K562 (cell line): Measurements from ENCODE around the gene UQCC2. TPM values are rescaled to one million over a fixed set of nuclear protein-coding genes. Genes with fewer than 3 reads are reported as not detected.
A peak's percentile ranks its signal among the peaks of the same experiment; 100 is the strongest.

Experiments
- ATF1 ChIP-seq, 2 experiments: fragments of 450-650 bp in 1 of 2; IDR thresholded peaks; 2 replicates each; pipeline ENCODE4 v1.6.1; 2016; ENCODE audit warnings: missing compliant biosample characterization in 1 of 2, missing genetic modification characterization in 1 of 2
- GABPB2 ChIP-seq: fragments of 250-450 bp; sonication (Bioruptor Pico); conservative IDR thresholded peaks from 2 replicates; pipeline ENCODE4 v1.5.1; 2021; ENCODE audit warnings: mild to moderate bottlenecking
- JUN ChIP-seq, 2 experiments: sonication (generic) in 1 of 2; formaldehyde crosslinking in 1 of 2; IDR thresholded peaks; 2 replicates each; pipeline versions ENCODE4 v1.6.1 to v1.8.0; 2012 to 2022; ENCODE audit warnings: borderline replicate concordance in 2 of 2, mild to moderate bottlenecking in 2 of 2, improper control_type of control experiment in 1 of 2, low read depth in 1 of 2, low read length in 1 of 2, missing genetic modification reagents in 1 of 2
- SAP30 ChIP-seq: fragments of 200-600 bp; sonication (generic); IDR thresholded peaks from 2 replicates; pipeline ENCODE4 v1.6.1; 2012; ENCODE audit warnings: borderline replicate concordance, low read depth, mild to moderate bottlenecking, moderate library complexity, low read length, control low read depth, inconsistent platforms; ENCODE audit not compliant: insufficient read depth, poor library complexity, severe bottlenecking
- SMC3 ChIP-seq: conservative IDR thresholded peaks from 2 replicates; pipeline ENCODE4 v1.6.1; 2011; ENCODE audit warnings: low read depth, low read length, improper control_type of control experiment; ENCODE audit not compliant: insufficient read depth
- THRAP3 ChIP-seq: fragments of 450-650 bp; IDR thresholded peaks from 2 replicates; pipeline ENCODE4 v1.6.1; 2016; ENCODE audit warnings: mild to moderate bottlenecking, inconsistent platforms, borderline replicate concordance
- ZNF263 ChIP-seq: sonication (generic); formaldehyde crosslinking; IDR thresholded peaks from 2 replicates; pipeline ENCODE4 v1.8.0; 2022; ENCODE audit warnings: mild to moderate bottlenecking, missing genetic modification reagents, borderline replicate concordance
- polyA plus RNA-seq, 8 experiments: library from polyadenylated mRNA; depleted of rRNA in 4 of 8; stranded (reverse) in 5 of 8; unstranded in 3 of 8; fragments of >200 nt; fragmentation: Nextera tagmentation in 2 of 8; fragmentation: Illumina TruSeq in 1 of 8; extraction: Ambion mirVana in 2 of 8; extraction: Trizol in 1 of 8; gene quantifications; 2 replicates each; pipeline versions ENCODE4 v1.2.1 to v1.2.3, GENCODE V29; 2011 to 2014; ENCODE audit warnings: inconsistent platforms in 1 of 8, missing spikeins in 1 of 8
- total RNA-seq, 7 experiments: library from RNA; depleted of rRNA in 6 of 7; stranded (reverse); fragments of >200 nt in 6 of 7; fragmentation: Illumina TruSeq in 2 of 7; extraction: Trizol in 2 of 7; gene quantifications; 2 replicates each; pipeline versions ENCODE4 v1.2.1 to v1.2.3, GENCODE V29; 2011 to 2021; ENCODE audit warnings: low replicate concordance in 1 of 7
- TF ChIP-seq, protein P1 (sequence below), 2 experiments: fragments of 450-650 bp in 1 of 2; sonication (generic) in 1 of 2; formaldehyde crosslinking in 1 of 2; IDR thresholded peaks in 1 of 2; conservative IDR thresholded peaks in 1 of 2; 2 replicates each; pipeline versions ENCODE4 v1.6.1 to v1.8.1; 2016 to 2023; ENCODE audit warnings: mild to moderate bottlenecking in 2 of 2, moderate library complexity in 2 of 2, inconsistent platforms in 1 of 2, missing genetic modification reagents in 1 of 2
- TF ChIP-seq, protein P2 (sequence below): fragments of 250-450 bp; sonication (Bioruptor Pico); IDR thresholded peaks from 2 replicates; pipeline ENCODE4 v1.4.0; 2020; ENCODE audit warnings: mild to moderate bottlenecking
- TF ChIP-seq, protein P3 (sequence below), 2 experiments: fragments of 450-650 bp; formaldehyde crosslinking in 1 of 2; IDR thresholded peaks; 2 replicates each; pipeline versions ENCODE4 v1.4.0 to v1.6.1; 2014 to 2020; ENCODE audit warnings: mild to moderate bottlenecking in 2 of 2, borderline replicate concordance in 1 of 2, low read depth in 1 of 2

The UQCC2 gene
- total and polyA plus RNA-seq, 9 of the 15 experiments (the other 6 are each of a cell fraction or from before 2014, with no cell fraction given), result 58.5 to 927 (median 158) TPM

DNA sequence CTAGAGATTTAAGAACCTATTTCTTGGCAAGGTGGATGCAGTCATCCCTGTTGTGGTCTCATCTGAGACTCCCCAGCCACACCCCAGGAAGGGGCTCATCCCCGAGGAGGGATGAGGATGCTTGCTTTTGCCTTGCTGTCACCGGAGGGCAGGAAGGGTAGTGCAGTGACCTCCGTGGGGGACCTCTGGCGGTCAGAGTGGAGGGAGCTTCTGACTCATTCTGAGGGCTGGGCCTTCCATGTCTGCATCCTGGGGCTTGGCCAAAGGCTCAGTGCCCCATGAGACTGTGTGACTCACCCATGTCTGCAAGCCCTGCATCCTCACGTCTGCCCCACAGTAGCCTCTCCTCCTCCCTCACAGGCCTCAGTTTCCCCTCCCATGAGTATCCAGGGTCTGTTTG is 38.7 kb downstream of the UQCC2 start (continued):
- TF ChIP-seq, protein P1, sequence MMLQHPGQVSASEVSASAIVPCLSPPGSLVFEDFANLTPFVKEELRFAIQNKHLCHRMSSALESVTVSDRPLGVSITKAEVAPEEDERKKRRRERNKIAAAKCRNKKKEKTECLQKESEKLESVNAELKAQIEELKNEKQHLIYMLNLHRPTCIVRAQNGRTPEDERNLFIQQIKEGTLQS (IDR thresholded peaks at IDR 0.05), result peak; percentile 86
- TF ChIP-seq, protein P1 (CRISPR knock-in tag; conservative IDR thresholded peaks at IDR 0.05), result no peak
- TF ChIP-seq, protein P2, sequence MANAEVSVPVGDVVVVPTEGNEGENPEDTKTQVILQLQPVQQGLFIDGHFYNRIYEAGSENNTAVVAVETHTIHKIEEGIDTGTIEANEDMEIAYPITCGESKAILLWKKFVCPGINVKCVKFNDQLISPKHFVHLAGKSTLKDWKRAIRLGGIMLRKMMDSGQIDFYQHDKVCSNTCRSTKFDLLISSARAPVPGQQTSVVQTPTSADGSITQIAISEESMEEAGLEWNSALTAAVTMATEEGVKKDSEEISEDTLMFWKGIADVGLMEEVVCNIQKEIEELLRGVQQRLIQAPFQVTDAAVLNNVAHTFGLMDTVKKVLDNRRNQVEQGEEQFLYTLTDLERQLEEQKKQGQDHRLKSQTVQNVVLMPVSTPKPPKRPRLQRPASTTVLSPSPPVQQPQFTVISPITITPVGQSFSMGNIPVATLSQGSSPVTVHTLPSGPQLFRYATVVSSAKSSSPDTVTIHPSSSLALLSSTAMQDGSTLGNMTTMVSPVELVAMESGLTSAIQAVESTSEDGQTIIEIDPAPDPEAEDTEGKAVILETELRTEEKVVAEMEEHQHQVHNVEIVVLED (CRISPR knock-in tag), result no peak
- TF ChIP-seq SMC3 (peak; percentile 71), THRAP3 (no peak), ATF1 (CRISPR knock-in tag; IDR thresholded peaks at IDR 0.05) (no peak), ATF1 (tag; IDR thresholded peaks at IDR 0.05) (no peak), SAP30 (no peak), JUN (IDR thresholded peaks at IDR 0.05; ENCODE audit: borderline replicate concordance, low read depth, low read length) (peak; percentile 89), JUN (CRISPR knock-in tag; IDR thresholded peaks at IDR 0.05; ENCODE audit: borderline replicate concordance) (no peak), GABPB2 (no peak), ZNF263 (CRISPR knock-in tag) (no peak; the same call in 1 of the 2 replicates)
- TF ChIP-seq, protein P3, sequence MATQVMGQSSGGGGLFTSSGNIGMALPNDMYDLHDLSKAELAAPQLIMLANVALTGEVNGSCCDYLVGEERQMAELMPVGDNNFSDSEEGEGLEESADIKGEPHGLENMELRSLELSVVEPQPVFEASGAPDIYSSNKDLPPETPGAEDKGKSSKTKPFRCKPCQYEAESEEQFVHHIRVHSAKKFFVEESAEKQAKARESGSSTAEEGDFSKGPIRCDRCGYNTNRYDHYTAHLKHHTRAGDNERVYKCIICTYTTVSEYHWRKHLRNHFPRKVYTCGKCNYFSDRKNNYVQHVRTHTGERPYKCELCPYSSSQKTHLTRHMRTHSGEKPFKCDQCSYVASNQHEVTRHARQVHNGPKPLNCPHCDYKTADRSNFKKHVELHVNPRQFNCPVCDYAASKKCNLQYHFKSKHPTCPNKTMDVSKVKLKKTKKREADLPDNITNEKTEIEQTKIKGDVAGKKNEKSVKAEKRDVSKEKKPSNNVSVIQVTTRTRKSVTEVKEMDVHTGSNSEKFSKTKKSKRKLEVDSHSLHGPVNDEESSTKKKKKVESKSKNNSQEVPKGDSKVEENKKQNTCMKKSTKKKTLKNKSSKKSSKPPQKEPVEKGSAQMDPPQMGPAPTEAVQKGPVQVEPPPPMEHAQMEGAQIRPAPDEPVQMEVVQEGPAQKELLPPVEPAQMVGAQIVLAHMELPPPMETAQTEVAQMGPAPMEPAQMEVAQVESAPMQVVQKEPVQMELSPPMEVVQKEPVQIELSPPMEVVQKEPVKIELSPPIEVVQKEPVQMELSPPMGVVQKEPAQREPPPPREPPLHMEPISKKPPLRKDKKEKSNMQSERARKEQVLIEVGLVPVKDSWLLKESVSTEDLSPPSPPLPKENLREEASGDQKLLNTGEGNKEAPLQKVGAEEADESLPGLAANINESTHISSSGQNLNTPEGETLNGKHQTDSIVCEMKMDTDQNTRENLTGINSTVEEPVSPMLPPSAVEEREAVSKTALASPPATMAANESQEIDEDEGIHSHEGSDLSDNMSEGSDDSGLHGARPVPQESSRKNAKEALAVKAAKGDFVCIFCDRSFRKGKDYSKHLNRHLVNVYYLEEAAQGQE (IDR thresholded peaks at IDR 0.05; ENCODE audit: borderline replicate concordance), result peak; percentile 57
- TF ChIP-seq, protein P3 (CRISPR knock-in tag; IDR thresholded peaks at IDR 0.05; ENCODE audit: low read depth), result no peak
